Muscle layer of colon (tissue), 2 donors: Measurements from ENCODE around the gene FAM163A.
"Not testable (repeated sequence)": the region's sequence is repeated elsewhere in the genome, so short reads cannot be mapped to it uniquely, and the experiment has no call there.

Experiments
- H3K27ac ChIP-seq: one replicate; pipeline ENCODE4 v1.7.0; 2013; ENCODE audit warnings: low read depth, mild to moderate bottlenecking, low read length, moderate library complexity
- H3K27me3 ChIP-seq, 2 donors: one replicate each; pipeline ENCODE4 v1.7.0; 2013; ENCODE audit warnings: low read length in 2 of 2, mild to moderate bottlenecking in 2 of 2; ENCODE audit not compliant: insufficient read depth in 2 of 2, control insufficient read depth in 1 of 2
- H3K36me3 ChIP-seq: one replicate; pipeline ENCODE4 v1.7.0; 2013; ENCODE audit warnings: mild to moderate bottlenecking, low read length; ENCODE audit not compliant: insufficient read depth
- H3K4me1 ChIP-seq: one replicate; pipeline ENCODE4 v1.7.0; 2013; ENCODE audit warnings: mild to moderate bottlenecking, low read length; ENCODE audit not compliant: insufficient read depth
- H3K4me3 ChIP-seq, 2 donors: one replicate each; pipeline ENCODE4 v1.7.0; 2013; ENCODE audit warnings: low read length in 2 of 2, low read depth in 1 of 2, mild to moderate bottlenecking in 1 of 2, moderate library complexity in 1 of 2
- H3K9ac ChIP-seq: one replicate; pipeline ENCODE4 v1.7.0; 2013; ENCODE audit warnings: low read length
- H3K9me3 ChIP-seq: one replicate; pipeline ENCODE4 v1.7.0; 2013; ENCODE audit warnings: mild to moderate bottlenecking, low read length
- donor health status: abdominal sarcoma.
- donor health status: Adenocarcinoma of cecum.

The FAM163A gene

GRCh38 chr1:179798213-179798863 lies 55.2 kb downstream of the FAM163A start:
- Histone ChIP-seq H3K27me3 (no peaks in the 10 kb centered on the region), H3K27ac (no peak overlapping the region), H3K4me3 (no peak overlapping the region), H3K9ac (no peak overlapping the region), H3K4me1 (no peaks in the 10 kb centered on the region), H3K36me3 (no peaks in the 10 kb centered on the region), H3K9me3 (no peaks in the 10 kb centered on the region)

- no peaks in the 10 kb centered on the region for H3K4me1 ChIP-seq
- no peak overlapping the region for H3K4me3 ChIP-seq
- H3K27me3 ChIP-seq = no peaks in the 10 kb centered on the region
- no peak overlapping the region for H3K9ac ChIP-seq
- H3K36me3 ChIP-seq = no peaks in the 10 kb centered on the region
- H3K27ac ChIP-seq = no peak overlapping the region
- no peaks in the 10 kb centered on the region for H3K9me3 ChIP-seq
Observed at GRCh38 chr1:179798864-179799516, 55.9 kb downstream of the FAM163A start.

- Histone ChIP-seq H3K4me1 (no peaks in the 10 kb centered on the region), H3K9me3 (no peaks in the 10 kb centered on the region), H3K27ac (no peak overlapping the region), H3K4me3 (no peak overlapping the region), H3K9ac (no peak overlapping the region), H3K36me3 (no peaks in the 10 kb centered on the region), H3K27me3 (no peaks in the 10 kb centered on the region)
Observed at GRCh38 chr1:179800481-179800880, 57.4 kb downstream of the FAM163A start.

GRCh38 chr1:179803104-179803503 lies 60.0 kb downstream of the FAM163A start:
- Histone ChIP-seq H3K27ac (no peak overlapping the region), H3K36me3 (no peaks in the 10 kb centered on the region), H3K9ac (no peak overlapping the region), H3K4me3 (no peak overlapping the region), H3K4me1 (no peaks in the 10 kb centered on the region), H3K9me3 (no peaks in the 10 kb centered on the region), H3K27me3 (no peaks in the 10 kb centered on the region)

- no peaks in the 10 kb centered on the region for H3K9me3 ChIP-seq
Observed at GRCh38 chr1:179803918-179804317, 60.8 kb downstream of the FAM163A start.

GRCh38 chr1:179804417-179804816 lies 61.3 kb downstream of the FAM163A start:
- H3K4me3 ChIP-seq, H3K36me3 ChIP-seq, H3K9ac ChIP-seq, H3K9me3 ChIP-seq, H3K4me1 ChIP-seq, H3K27ac ChIP-seq, H3K27me3 ChIP-seq: not testable (repeated sequence)

More at GRCh38 chr1:179803918-179804317, 60.8 kb downstream of the FAM163A start:
- Histone ChIP-seq H3K27me3 (no peaks in the 10 kb centered on the region), H3K27ac (no peak overlapping the region), H3K36me3 (no peaks in the 10 kb centered on the region), H3K9ac (no peak overlapping the region), H3K4me3 (no peak overlapping the region), H3K4me1 (no peaks in the 10 kb centered on the region)

GRCh38 chr1:179805291-179806195 lies 62.5 kb downstream of the FAM163A start:
- Histone ChIP-seq H3K4me1 (no peaks in the 10 kb centered on the region), H3K4me3 (no peak overlapping the region), H3K36me3 (no peaks in the 10 kb centered on the region), H3K9ac (no peak overlapping the region), H3K9me3 (no peaks in the 10 kb centered on the region), H3K27me3 (no peaks in the 10 kb centered on the region), H3K27ac (no peak overlapping the region)

GRCh38 chr1:179806333-179806732 lies 63.2 kb downstream of the FAM163A start:
- Histone ChIP-seq H3K4me1 (no peaks in the 10 kb centered on the region), H3K4me3 (no peak overlapping the region), H3K9me3 (no peaks in the 10 kb centered on the region), H3K27ac (no peak overlapping the region), H3K27me3 (no peaks in the 10 kb centered on the region), H3K36me3 (no peaks in the 10 kb centered on the region), H3K9ac (no peak overlapping the region)

- no peaks in the 10 kb centered on the region for H3K27me3 ChIP-seq
- H3K36me3 ChIP-seq = no peaks in the 10 kb centered on the region
- no peak overlapping the region for H3K9ac ChIP-seq
- no peak overlapping the region for H3K27ac ChIP-seq
- H3K4me1 ChIP-seq = no peaks in the 10 kb centered on the region
- no peaks in the 10 kb centered on the region for H3K9me3 ChIP-seq
- H3K4me3 ChIP-seq = no peak overlapping the region
Observed at GRCh38 chr1:179807291-179807690, 64.2 kb downstream of the FAM163A start.

GRCh38 chr1:179807691-179808485 lies 64.8 kb downstream of the FAM163A start:
- Histone ChIP-seq H3K27me3 (no peaks in the 10 kb centered on the region), H3K4me1 (no peaks in the 10 kb centered on the region), H3K36me3 (no peaks in the 10 kb centered on the region)

GRCh38 chr1:179808503-179808902 lies 65.4 kb downstream of the FAM163A start:
- Histone ChIP-seq H3K36me3 (no peaks in the 10 kb centered on the region), H3K27ac (no peak overlapping the region), H3K4me1 (no peaks in the 10 kb centered on the region), H3K27me3 (no peaks in the 10 kb centered on the region), H3K9me3 (no peaks in the 10 kb centered on the region), H3K9ac (no peak overlapping the region), H3K4me3 (no peak overlapping the region)

More at GRCh38 chr1:179807691-179808485, 64.8 kb downstream of the FAM163A start:
- Histone ChIP-seq H3K9me3 (no peaks in the 10 kb centered on the region), H3K4me3 (no peak overlapping the region), H3K9ac (no peak overlapping the region), H3K27ac (no peak overlapping the region)
